ENCODE measurements around the gene OBP2A.

OBP2A gene

DNA sequence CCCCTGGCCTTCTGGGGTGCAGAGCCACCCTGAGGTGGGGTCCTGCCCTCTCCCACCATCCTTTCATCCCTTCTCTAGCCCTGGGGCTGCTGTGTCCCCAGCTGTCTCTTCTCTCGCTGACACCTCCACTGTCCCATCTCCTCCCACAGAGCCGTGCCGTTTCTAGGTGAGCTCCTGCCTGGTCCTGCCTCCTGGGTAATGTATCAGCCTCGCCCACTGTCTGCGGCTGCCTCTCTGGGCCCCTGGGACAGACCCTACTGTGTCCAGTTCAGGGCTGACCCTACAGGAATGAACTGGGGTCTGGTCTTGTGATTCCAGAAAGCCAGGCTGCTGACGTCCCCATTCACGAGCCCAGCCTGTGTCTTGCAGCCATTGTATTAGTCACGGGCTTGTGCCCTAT is 19.7 kb downstream of the OBP2A start:
- no peaks in the 10 kb centered on the region for H4K20me1 ChIP-seq
- H3K4me1 ChIP-seq, result peaks cover 18% of the 10 kb centered on the region
- H3K27me3 ChIP-seq, result no peaks in the 10 kb centered on the region
- H3K27ac ChIP-seq, result no peak overlapping the region
- H3K9me3 ChIP-seq, result no peaks in the 10 kb centered on the region
- no peak overlapping the region for H3K4me2 ChIP-seq
- no peak for TF ChIP-seq Cebpa-rat (IDR thresholded peaks at IDR 0.05)
- no peak overlapping the region for H3K9ac ChIP-seq
- no peaks in the 10 kb centered on the region for H3K36me3 ChIP-seq
- no peak overlapping the region for H3K4me3 ChIP-seq

- no peak overlapping the region for H3K9ac ChIP-seq
- no peaks in the 10 kb centered on the region for H3K9me3 ChIP-seq
- no peaks in the 10 kb centered on the region for H4K20me1 ChIP-seq
- TF ChIP-seq Cebpa-rat (IDR thresholded peaks at IDR 0.05), result no peak
- H3K4me3 ChIP-seq, result no peak overlapping the region
- H3K27ac ChIP-seq, result no peak overlapping the region
- no peaks in the 10 kb centered on the region for H3K27me3 ChIP-seq
- no peaks in the 10 kb centered on the region for H3K36me3 ChIP-seq
- H3K4me1 ChIP-seq, result peaks cover 18% of the 10 kb centered on the region
- peak overlapping the region; percentile 42 for H3K4me2 ChIP-seq
Measured at GRCh38 chr9:135566552-135566951, 20.6 kb downstream of the OBP2A start.

GRCh38 chr9:135567311-135567710 is 21.4 kb downstream of the OBP2A start:
- Histone ChIP-seq H3K9ac (no peak overlapping the region), H4K20me1 (no peaks in the 10 kb centered on the region), H3K4me2 (no peak overlapping the region), H3K36me3 (no peaks in the 10 kb centered on the region), H3K27me3 (no peaks in the 10 kb centered on the region), H3K4me1 (peaks cover 18% of the 10 kb centered on the region), H3K9me3 (no peaks in the 10 kb centered on the region), H3K4me3 (no peak overlapping the region), H3K27ac (no peak overlapping the region)
- TF ChIP-seq Cebpa-rat (IDR thresholded peaks at IDR 0.05), result no peak

DNA sequence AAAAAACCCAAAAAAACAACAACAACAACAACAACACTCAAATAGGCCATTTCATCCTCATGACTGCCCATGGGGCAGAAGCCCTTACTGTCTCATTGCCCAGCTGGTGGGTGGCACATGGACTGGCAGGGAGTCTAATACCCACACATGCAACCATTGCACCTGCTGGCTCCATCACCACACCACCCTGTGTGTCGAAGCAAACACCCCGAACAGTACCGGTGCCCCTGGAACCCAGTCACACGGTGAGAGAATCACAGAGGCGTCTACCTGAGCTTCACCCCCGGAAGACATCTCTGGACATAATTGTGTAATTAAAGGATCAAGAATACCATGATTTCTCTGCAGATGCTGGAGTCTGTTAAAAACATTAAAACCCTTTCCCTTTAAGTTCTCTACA is 22.1 kb downstream of the OBP2A start:
- no peaks in the 10 kb centered on the region for H3K27me3 ChIP-seq

DNA sequence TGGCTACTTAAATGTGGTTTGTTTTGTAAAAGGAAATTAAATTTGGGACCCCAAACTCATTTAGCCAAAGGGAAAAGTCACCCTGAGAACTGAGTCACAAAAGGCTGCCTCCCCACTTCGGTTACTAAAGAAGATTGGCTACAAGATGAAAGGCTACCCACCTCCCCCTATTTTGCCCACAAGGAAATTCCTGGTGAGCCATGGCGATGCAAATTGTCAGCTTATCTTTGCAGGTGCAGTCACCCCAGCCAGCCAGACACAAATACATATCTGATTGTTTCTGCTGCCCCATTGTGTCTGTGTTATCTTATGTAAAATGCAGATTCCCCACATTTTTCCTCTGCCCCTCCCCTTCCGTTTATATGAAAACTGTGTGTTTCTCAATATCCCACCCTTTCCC is 24.5 kb downstream of the OBP2A start:
- TF ChIP-seq Cebpa-rat (IDR thresholded peaks at IDR 0.05), result no peak
- peaks cover 10% of the 10 kb centered on the region for H3K4me1 ChIP-seq
- no peak overlapping the region for H3K9ac ChIP-seq
- H3K9me3 ChIP-seq, result no peaks in the 10 kb centered on the region
- H3K4me2 ChIP-seq, result no peak overlapping the region
- no peak overlapping the region for H3K27ac ChIP-seq
- no peaks in the 10 kb centered on the region for H4K20me1 ChIP-seq
- H3K27me3 ChIP-seq, result no peaks in the 10 kb centered on the region
- no peaks in the 10 kb centered on the region for H3K36me3 ChIP-seq
- no peak overlapping the region for H3K4me3 ChIP-seq

More for the DNA sequence above, 22.1 kb downstream of the OBP2A start:
- no peaks in the 10 kb centered on the region for H3K9me3 ChIP-seq
- no peak overlapping the region for H3K27ac ChIP-seq
- H3K9ac ChIP-seq, result no peak overlapping the region
- H3K4me1 ChIP-seq, result peaks cover 18% of the 10 kb centered on the region
- H3K36me3 ChIP-seq, result no peaks in the 10 kb centered on the region
- no peaks in the 10 kb centered on the region for H4K20me1 ChIP-seq
- no peak for TF ChIP-seq Cebpa-rat (IDR thresholded peaks at IDR 0.05)
- no peak overlapping the region for H3K4me3 ChIP-seq
- no peak overlapping the region for H3K4me2 ChIP-seq

DNA sequence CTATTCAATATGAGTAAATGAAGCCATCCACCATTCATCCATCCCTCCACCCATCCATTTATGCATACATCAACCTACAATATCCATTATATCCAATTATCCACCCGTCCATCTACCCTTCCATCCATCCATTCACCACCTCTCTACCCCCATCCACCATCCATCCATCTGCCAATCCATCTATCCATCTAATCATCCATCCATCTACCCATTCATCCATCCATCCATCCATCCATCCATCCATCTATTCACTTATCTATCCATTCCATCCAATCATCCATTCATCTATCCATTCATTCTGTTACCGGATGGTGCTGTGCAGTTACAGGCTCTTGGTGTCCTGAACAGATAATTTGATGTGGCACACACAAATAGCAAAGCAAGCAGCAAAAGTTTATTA is 26.3 kb downstream of the OBP2A start:
- Histone ChIP-seq H4K20me1 (no peaks in the 10 kb centered on the region), H3K27ac (no peak overlapping the region), H3K4me3 (no peak overlapping the region), H3K9me3 (no peaks in the 10 kb centered on the region), H3K4me1 (no peaks in the 10 kb centered on the region), H3K9ac (no peak overlapping the region), H3K36me3 (no peaks in the 10 kb centered on the region), H3K4me2 (no peak overlapping the region), H3K27me3 (no peaks in the 10 kb centered on the region)
- no peak for TF ChIP-seq Cebpa-rat (IDR thresholded peaks at IDR 0.05)

- no peak for TF ChIP-seq Cebpa-rat (IDR thresholded peaks at IDR 0.05)
- no peaks in the 10 kb centered on the region for H3K27me3 ChIP-seq
- H3K27ac ChIP-seq, result no peak overlapping the region
- no peak overlapping the region for H3K4me2 ChIP-seq
- H3K4me1 ChIP-seq, result no peaks in the 10 kb centered on the region
- H3K9me3 ChIP-seq, result no peaks in the 10 kb centered on the region
- no peaks in the 10 kb centered on the region for H4K20me1 ChIP-seq
- H3K36me3 ChIP-seq, result no peaks in the 10 kb centered on the region
- no peak overlapping the region for H3K4me3 ChIP-seq
- no peak overlapping the region for H3K9ac ChIP-seq
Measured at GRCh38 chr9:135573124-135573523, 27.2 kb downstream of the OBP2A start.

GRCh38 chr9:135574331-135574730 is 28.4 kb downstream of the OBP2A start:
- Histone ChIP-seq H3K36me3 (no peaks in the 10 kb centered on the region), H4K20me1 (no peaks in the 10 kb centered on the region), H3K4me3 (no peak overlapping the region), H3K27me3 (no peaks in the 10 kb centered on the region), H3K9ac (no peak overlapping the region), H3K4me1 (no peaks in the 10 kb centered on the region), H3K9me3 (no peaks in the 10 kb centered on the region), H3K4me2 (no peak overlapping the region), H3K27ac (no peak overlapping the region)
- no peak for TF ChIP-seq Cebpa-rat (IDR thresholded peaks at IDR 0.05)

- H3K27ac ChIP-seq, result no peak overlapping the region
- H3K27me3 ChIP-seq, result no peaks in the 10 kb centered on the region
- no peaks in the 10 kb centered on the region for H3K9me3 ChIP-seq
- no peak for TF ChIP-seq Cebpa-rat (IDR thresholded peaks at IDR 0.05)
- H3K4me1 ChIP-seq, result no peaks in the 10 kb centered on the region
- H4K20me1 ChIP-seq, result no peaks in the 10 kb centered on the region
- H3K4me2 ChIP-seq, result no peak overlapping the region
- no peak overlapping the region for H3K9ac ChIP-seq
- H3K4me3 ChIP-seq, result no peak overlapping the region
- no peaks in the 10 kb centered on the region for H3K36me3 ChIP-seq
Measured at GRCh38 chr9:135574943-135575342, 29.0 kb downstream of the OBP2A start.

GRCh38 chr9:135575995-135576631 is 30.2 kb downstream of the OBP2A start:
- Histone ChIP-seq H4K20me1 (no peaks in the 10 kb centered on the region), H3K27ac (no peak overlapping the region), H3K36me3 (no peaks in the 10 kb centered on the region), H3K9me3 (no peaks in the 10 kb centered on the region), H3K9ac (no peak overlapping the region), H3K4me1 (no peaks in the 10 kb centered on the region), H3K4me3 (no peak overlapping the region), H3K27me3 (no peaks in the 10 kb centered on the region), H3K4me2 (no peak overlapping the region)
- TF ChIP-seq Cebpa-rat (IDR thresholded peaks at IDR 0.05), result no peak

GRCh38 chr9:135577256-135577655 is 31.3 kb downstream of the OBP2A start:
- H3K27ac ChIP-seq, result no peak overlapping the region
- H3K4me2 ChIP-seq, result no peak overlapping the region
- TF ChIP-seq Cebpa-rat (IDR thresholded peaks at IDR 0.05), result no peak
- no peaks in the 10 kb centered on the region for H4K20me1 ChIP-seq
- no peak overlapping the region for H3K4me3 ChIP-seq
- H3K4me1 ChIP-seq, result no peaks in the 10 kb centered on the region
- no peaks in the 10 kb centered on the region for H3K9me3 ChIP-seq
- no peaks in the 10 kb centered on the region for H3K27me3 ChIP-seq
- H3K36me3 ChIP-seq, result no peaks in the 10 kb centered on the region
- H3K9ac ChIP-seq, result no peak overlapping the region

Data from BLaER1 (cell line).